HepG2 (cell line): Measurements from ENCODE around the gene TRIM28. TPM values are rescaled to one million over a fixed set of nuclear protein-coding genes. Genes with fewer than 3 reads are reported as not detected.
A peak's percentile ranks its signal among the peaks of the same experiment; 100 is the strongest.

ENCODE experiments used
- CBX5 ChIP-seq: sonication (generic); formaldehyde crosslinking; IDR thresholded peaks from 2 replicates; pipeline ENCODE4 v1.4.0; 2020; ENCODE audit warnings: missing genetic modification reagents, borderline replicate concordance
- CREB1 ChIP-seq, 2 experiments: fragments of 450-650 bp in 1 of 2; IDR thresholded peaks; 2 replicates each; pipeline ENCODE4 v1.6.1; 2016 to 2017; ENCODE audit warnings: control low read depth in 1 of 2, mild to moderate bottlenecking in 1 of 2, missing compliant biosample characterization in 1 of 2, missing genetic modification characterization in 1 of 2
- DNMT3B ChIP-seq: conservative IDR thresholded peaks from 2 replicates; pipeline ENCODE4 v1.6.1; 2016; ENCODE audit warnings: missing biosample characterization, control low read depth
- HNF4G ChIP-seq, 2 experiments: sonication (generic) in 1 of 2; formaldehyde crosslinking in 1 of 2; IDR thresholded peaks; 2 replicates each; pipeline versions ENCODE4 v1.4.0 to v1.6.1; 2011 to 2020; ENCODE audit warnings: borderline replicate concordance in 2 of 2, low read depth in 2 of 2, mild to moderate bottlenecking in 2 of 2, low read length in 1 of 2, missing genetic modification reagents in 1 of 2, moderate library complexity in 1 of 2
- KDM4B ChIP-seq: sonication (generic); formaldehyde crosslinking; IDR thresholded peaks from 2 replicates; pipeline ENCODE4 v1.4.0; 2020; ENCODE audit warnings: missing genetic modification reagents
- KLF6 ChIP-seq: IDR thresholded peaks from 2 replicates; pipeline ENCODE4 v1.8.0; 2016; ENCODE audit warnings: missing biosample characterization, missing genetic modification reagents
- RFX1 ChIP-seq: fragments of 450-650 bp; IDR thresholded peaks from 2 replicates; pipeline ENCODE4 v1.6.1; 2017
- SALL1 ChIP-seq: sonication (generic); formaldehyde crosslinking; IDR thresholded peaks from 2 replicates; pipeline ENCODE4 v1.8.0; 2022; ENCODE audit warnings: mild to moderate bottlenecking, missing genetic modification reagents
- SIX4 ChIP-seq: sonication (generic); formaldehyde crosslinking; IDR thresholded peaks from 2 replicates; pipeline ENCODE4 v1.4.0; 2020; ENCODE audit warnings: missing genetic modification reagents
- SMAD1 ChIP-seq: sonication (generic); formaldehyde crosslinking; IDR thresholded peaks from 2 replicates; pipeline ENCODE4 v1.4.0; 2020; ENCODE audit warnings: missing genetic modification reagents, low read depth, mild to moderate bottlenecking, borderline replicate concordance
- SMC3 ChIP-seq: IDR thresholded peaks from 2 replicates; pipeline ENCODE4 v1.6.1; 2011; ENCODE audit warnings: low read length, improper control_type of control experiment
- THYN1 ChIP-seq: sonication (generic); formaldehyde crosslinking; IDR thresholded peaks from 2 replicates; pipeline ENCODE4 v1.8.1; 2023; ENCODE audit warnings: low read depth, mild to moderate bottlenecking, moderate library complexity, missing genetic modification reagents, borderline replicate concordance
- ZNF749 ChIP-seq: sonication (generic); formaldehyde crosslinking; IDR thresholded peaks from 2 replicates; pipeline ENCODE4 v1.8.0; 2022; ENCODE audit warnings: mild to moderate bottlenecking, missing genetic modification reagents, moderate library complexity, borderline replicate concordance
- polyA plus RNA-seq, 8 experiments: library from polyadenylated mRNA; depleted of rRNA in 3 of 8; stranded (reverse) in 7 of 8; unstranded in 1 of 8; fragments of >200 nt; fragmentation: Illumina TruSeq in 4 of 8; extraction: Trizol in 4 of 8; gene quantifications; 2 replicates each; pipeline versions ENCODE4 v1.2.1 to v1.2.3, GENCODE V29; 2011 to 2016; ENCODE audit warnings: low read depth in 4 of 8, missing spikeins in 1 of 8, mixed read lengths in 1 of 8; ENCODE audit not compliant: insufficient read depth in 1 of 8
- total RNA-seq, 5 experiments: library from RNA; depleted of rRNA; stranded (reverse); fragments of >200 nt; fragmentation: Illumina TruSeq; extraction: Trizol; gene quantifications; 2 replicates each; pipeline ENCODE4 v1.2.3, GENCODE V29; 2016; ENCODE audit warnings: low read depth in 1 of 5
- TF ChIP-seq, protein P1 (sequence below): sonication (generic); formaldehyde crosslinking; IDR thresholded peaks from 2 replicates; pipeline ENCODE4 v1.4.0; 2020; ENCODE audit warnings: low read depth, mild to moderate bottlenecking, missing genetic modification reagents
- TF ChIP-seq, protein P2 (sequence below): sonication (generic); formaldehyde crosslinking; IDR thresholded peaks from 2 replicates; pipeline ENCODE4 v1.5.0; 2020; ENCODE audit warnings: mild to moderate bottlenecking, missing genetic modification reagents
- TF ChIP-seq, protein P3 (sequence below): IDR thresholded peaks from 2 replicates; pipeline ENCODE4 v1.6.1; 2016; ENCODE audit warnings: missing compliant biosample characterization, missing genetic modification reagents, borderline replicate concordance
- TF ChIP-seq, protein P4 (sequence below): sonication (generic); formaldehyde crosslinking; IDR thresholded peaks from 2 replicates; pipeline ENCODE4 v1.8.0; 2023; ENCODE audit warnings: mild to moderate bottlenecking, missing genetic modification reagents
- TF ChIP-seq, protein P5 (sequence below): sonication (generic); formaldehyde crosslinking; IDR thresholded peaks from 2 replicates; pipeline ENCODE4 v1.4.0; 2020; ENCODE audit warnings: mild to moderate bottlenecking, missing genetic modification reagents

Gene TRIM28
- total and polyA plus RNA-seq, 2 of the 13 experiments (the other 11 are each of a cell fraction or from before 2014, with no cell fraction given) = 361 to 439 TPM

DNA sequence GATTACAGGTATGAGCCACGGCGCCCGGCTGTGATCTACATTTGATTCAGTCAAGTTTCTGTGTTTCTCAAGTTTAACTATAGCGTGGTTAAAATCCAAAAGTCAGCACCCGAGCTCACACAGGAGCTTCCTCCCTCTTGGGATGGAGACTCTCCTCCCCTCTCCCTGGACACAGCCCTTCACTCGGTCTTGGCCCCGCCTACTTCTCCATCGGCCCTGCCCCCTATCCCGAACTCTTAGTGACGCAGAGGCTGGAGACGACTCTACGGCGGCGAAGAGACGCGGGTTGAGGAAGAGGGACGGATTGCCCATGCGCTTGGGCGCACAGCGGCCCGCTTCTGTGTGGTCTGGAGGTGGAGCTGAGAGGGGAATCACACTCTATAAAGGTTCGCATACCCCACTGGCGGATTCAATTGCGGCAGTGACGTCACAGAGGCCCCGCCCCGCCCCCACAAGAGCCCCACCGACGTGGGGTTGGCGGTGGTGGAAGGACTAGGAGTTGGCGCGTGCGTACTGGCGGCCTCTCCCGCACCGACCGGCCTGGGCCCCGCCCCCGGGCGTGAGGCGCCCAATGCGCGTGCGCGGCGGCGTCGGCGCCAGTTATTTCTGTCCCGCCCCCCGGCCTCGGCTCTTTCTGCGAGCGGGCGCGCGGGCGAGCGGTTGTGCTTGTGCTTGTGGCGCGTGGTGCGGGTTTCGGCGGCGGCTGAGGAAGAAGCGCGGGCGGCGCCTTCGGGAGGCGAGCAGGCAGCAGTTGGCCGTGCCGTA, at the start of gene TRIM28 (continued):
- TF ChIP-seq SMC3 (no peak), ZNF749 (CRISPR knock-in tag) (peak; percentile 46; the same call in 1 of the 2 replicates), SIX4 (CRISPR knock-in tag) (no peak), CREB1 (IDR thresholded peaks at IDR 0.05) (peak; percentile 99), CREB1 (CRISPR knock-in tag; IDR thresholded peaks at IDR 0.05) (peak; percentile 94), THYN1 (CRISPR knock-in tag) (no peak), SALL1 (CRISPR knock-in tag) (peak; percentile 50; the same call in 1 of the 2 replicates), SMAD1 (peak; percentile 75; the same call in 1 of the 2 replicates), CBX5 (CRISPR knock-in tag) (no peak; the same call in 1 of the 2 replicates), KDM4B (no peak; the same call in 1 of the 2 replicates), KLF6 (CRISPR knock-in tag) (peak; percentile 75), RFX1 (no peak), DNMT3B (no peak; the same call in 1 of the 2 replicates), HNF4G (IDR thresholded peaks at IDR 0.05; ENCODE audit: borderline replicate concordance, low read depth, low read length) (no peak), HNF4G (CRISPR knock-in tag; IDR thresholded peaks at IDR 0.05; ENCODE audit: borderline replicate concordance, low read depth) (no peak)
- TF ChIP-seq, protein P1, sequence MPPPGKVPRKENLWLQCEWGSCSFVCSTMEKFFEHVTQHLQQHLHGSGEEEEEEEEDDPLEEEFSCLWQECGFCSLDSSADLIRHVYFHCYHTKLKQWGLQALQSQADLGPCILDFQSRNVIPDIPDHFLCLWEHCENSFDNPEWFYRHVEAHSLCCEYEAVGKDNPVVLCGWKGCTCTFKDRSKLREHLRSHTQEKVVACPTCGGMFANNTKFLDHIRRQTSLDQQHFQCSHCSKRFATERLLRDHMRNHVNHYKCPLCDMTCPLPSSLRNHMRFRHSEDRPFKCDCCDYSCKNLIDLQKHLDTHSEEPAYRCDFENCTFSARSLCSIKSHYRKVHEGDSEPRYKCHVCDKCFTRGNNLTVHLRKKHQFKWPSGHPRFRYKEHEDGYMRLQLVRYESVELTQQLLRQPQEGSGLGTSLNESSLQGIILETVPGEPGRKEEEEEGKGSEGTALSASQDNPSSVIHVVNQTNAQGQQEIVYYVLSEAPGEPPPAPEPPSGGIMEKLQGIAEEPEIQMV (CRISPR knock-in tag) = no peak
- TF ChIP-seq, protein P2, sequence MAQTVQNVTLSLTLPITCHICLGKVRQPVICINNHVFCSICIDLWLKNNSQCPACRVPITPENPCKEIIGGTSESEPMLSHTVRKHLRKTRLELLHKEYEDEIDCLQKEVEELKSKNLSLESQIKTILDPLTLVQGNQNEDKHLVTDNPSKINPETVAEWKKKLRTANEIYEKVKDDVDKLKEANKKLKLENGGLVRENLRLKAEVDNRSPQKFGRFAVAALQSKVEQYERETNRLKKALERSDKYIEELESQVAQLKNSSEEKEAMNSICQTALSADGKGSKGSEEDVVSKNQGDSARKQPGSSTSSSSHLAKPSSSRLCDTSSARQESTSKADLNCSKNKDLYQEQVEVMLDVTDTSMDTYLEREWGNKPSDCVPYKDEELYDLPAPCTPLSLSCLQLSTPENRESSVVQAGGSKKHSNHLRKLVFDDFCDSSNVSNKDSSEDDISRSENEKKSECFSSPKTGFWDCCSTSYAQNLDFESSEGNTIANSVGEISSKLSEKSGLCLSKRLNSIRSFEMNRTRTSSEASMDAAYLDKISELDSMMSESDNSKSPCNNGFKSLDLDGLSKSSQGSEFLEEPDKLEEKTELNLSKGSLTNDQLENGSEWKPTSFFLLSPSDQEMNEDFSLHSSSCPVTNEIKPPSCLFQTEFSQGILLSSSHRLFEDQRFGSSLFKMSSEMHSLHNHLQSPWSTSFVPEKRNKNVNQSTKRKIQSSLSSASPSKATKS (CRISPR knock-in tag) = no peak
- TF ChIP-seq, protein P3, sequence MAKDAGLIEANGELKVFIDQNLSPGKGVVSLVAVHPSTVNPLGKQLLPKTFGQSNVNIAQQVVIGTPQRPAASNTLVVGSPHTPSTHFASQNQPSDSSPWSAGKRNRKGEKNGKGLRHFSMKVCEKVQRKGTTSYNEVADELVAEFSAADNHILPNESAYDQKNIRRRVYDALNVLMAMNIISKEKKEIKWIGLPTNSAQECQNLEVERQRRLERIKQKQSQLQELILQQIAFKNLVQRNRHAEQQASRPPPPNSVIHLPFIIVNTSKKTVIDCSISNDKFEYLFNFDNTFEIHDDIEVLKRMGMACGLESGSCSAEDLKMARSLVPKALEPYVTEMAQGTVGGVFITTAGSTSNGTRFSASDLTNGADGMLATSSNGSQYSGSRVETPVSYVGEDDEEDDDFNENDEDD (CRISPR knock-in tag) = peak; percentile 56; the same call in 1 of the 2 replicates
- TF ChIP-seq, protein P4, sequence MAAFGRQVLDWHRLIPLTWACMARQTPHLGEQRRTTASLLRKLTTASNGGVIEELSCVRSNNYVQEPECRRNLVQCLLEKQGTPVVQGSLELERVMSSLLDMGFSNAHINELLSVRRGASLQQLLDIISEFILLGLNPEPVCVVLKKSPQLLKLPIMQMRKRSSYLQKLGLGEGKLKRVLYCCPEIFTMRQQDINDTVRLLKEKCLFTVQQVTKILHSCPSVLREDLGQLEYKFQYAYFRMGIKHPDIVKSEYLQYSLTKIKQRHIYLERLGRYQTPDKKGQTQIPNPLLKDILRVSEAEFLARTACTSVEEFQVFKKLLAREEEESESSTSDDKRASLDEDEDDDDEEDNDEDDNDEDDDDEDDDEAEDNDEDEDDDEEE (CRISPR knock-in tag) = no peak
- TF ChIP-seq, protein P5, sequence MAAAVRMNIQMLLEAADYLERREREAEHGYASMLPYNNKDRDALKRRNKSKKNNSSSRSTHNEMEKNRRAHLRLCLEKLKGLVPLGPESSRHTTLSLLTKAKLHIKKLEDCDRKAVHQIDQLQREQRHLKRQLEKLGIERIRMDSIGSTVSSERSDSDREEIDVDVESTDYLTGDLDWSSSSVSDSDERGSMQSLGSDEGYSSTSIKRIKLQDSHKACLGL (CRISPR knock-in tag) = peak; percentile 83; the same call in 1 of the 2 replicates
